ENCODE measurements around the gene SMIM41.
A peak's percentile ranks its signal among the peaks of the same experiment; 100 is the strongest.

SMIM41 gene

DNA sequence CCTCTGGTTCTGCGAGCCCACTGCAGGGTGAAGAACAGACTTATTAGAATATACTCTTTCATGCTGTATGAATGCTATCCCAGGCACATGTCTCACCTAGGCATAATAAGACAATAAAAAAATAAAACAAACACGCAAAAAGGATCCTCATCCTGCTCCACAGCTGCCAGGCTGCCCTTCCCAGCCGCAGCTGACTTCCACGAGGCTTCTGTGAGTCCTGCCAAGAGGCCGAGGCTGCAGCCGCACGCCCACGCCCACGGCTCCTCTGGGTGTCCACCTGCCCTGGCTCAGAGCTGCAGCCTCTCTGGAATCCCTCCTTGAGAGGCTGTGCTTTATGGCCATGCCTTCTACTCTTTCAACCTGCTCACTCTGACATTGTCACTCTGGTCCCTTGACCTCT is 6.9 kb downstream of the SMIM41 start:
- Histone ChIP-seq H3K4me2 (ENCODE audit: low read length) (no peak overlapping the region), H3K79me2 (no peaks in the 10 kb centered on the region), H3K9me3 (ENCODE audit: control insufficient read depth, low read length) (no peaks in the 10 kb centered on the region), H3K27ac (no peak overlapping the region), H3K9ac (no peak overlapping the region), H3K4me1 (peaks cover 34% of the 10 kb centered on the region), H3K27me3 (ENCODE audit: control insufficient read depth, insufficient read depth, low read length) (no peaks in the 10 kb centered on the region), H3K4me3 (ENCODE audit: low read depth, low read length) (no peak overlapping the region), H2AFZ (peak overlapping the region; percentile 15), H3K36me3 (ENCODE audit: control insufficient read depth, insufficient read depth, low read length) (no peaks in the 10 kb centered on the region)
- TF ChIP-seq, protein P1, sequence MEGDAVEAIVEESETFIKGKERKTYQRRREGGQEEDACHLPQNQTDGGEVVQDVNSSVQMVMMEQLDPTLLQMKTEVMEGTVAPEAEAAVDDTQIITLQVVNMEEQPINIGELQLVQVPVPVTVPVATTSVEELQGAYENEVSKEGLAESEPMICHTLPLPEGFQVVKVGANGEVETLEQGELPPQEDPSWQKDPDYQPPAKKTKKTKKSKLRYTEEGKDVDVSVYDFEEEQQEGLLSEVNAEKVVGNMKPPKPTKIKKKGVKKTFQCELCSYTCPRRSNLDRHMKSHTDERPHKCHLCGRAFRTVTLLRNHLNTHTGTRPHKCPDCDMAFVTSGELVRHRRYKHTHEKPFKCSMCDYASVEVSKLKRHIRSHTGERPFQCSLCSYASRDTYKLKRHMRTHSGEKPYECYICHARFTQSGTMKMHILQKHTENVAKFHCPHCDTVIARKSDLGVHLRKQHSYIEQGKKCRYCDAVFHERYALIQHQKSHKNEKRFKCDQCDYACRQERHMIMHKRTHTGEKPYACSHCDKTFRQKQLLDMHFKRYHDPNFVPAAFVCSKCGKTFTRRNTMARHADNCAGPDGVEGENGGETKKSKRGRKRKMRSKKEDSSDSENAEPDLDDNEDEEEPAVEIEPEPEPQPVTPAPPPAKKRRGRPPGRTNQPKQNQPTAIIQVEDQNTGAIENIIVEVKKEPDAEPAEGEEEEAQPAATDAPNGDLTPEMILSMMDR (IDR thresholded peaks at IDR 0.05): no peak

DNA sequence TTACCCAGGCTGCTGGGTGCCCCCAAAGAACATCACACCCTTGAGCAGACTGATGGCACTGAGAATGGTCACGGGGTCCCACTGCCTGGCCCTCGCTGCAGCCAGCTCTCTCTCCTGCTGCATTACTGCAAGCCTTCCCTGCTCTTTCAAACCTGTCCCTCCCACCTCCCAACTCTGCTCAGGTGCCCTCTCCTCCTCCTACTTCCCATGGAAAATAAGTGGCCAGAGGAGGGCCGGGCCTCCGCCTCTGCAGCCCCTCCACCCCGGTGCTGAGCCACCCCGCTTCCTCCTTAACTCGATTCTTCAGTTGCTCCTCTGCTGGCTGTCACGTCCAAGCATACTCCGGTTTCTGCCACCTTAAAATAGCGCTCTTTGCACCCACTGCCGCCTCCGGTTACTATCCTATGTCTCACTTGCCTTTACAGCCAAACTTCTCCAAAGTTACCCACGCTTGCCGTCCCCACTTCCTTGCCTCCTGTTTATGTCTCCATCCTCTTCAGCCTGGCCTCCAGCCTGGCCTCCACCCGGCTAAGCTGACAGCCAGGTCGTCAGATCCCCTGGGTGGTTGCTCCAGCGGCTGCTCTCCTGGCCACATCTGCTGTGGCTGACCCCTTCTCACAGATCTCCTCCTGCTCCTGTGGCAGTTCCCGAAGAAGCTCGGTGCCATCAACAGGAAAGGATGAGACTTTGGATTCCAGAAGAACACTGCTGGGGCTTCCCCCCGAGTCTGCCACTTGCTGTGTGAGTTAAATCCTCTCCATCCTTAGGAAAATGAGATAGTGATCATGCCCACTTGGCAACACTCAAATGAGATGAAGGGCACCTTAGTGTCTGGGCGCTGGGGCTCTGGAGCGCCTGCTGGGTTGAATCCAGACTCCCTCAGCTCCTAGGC is 7.7 kb downstream of the SMIM41 start:
- Histone ChIP-seq H3K4me1 (peaks cover 26% of the 10 kb centered on the region), H3K9ac (no peak overlapping the region), H2AFZ (peak overlapping the region; percentile 15), H3K4me3 (ENCODE audit: low read depth, low read length) (no peak overlapping the region), H3K79me2 (no peaks in the 10 kb centered on the region), H3K27me3 (ENCODE audit: control insufficient read depth, insufficient read depth, low read length) (no peaks in the 10 kb centered on the region), H3K9me3 (ENCODE audit: control insufficient read depth, low read length) (no peaks in the 10 kb centered on the region), H3K27ac (no peak overlapping the region), H3K36me3 (ENCODE audit: control insufficient read depth, insufficient read depth, low read length) (no peaks in the 10 kb centered on the region), H3K4me2 (ENCODE audit: low read length) (no peak overlapping the region)
- TF ChIP-seq, protein P1 (IDR thresholded peaks at IDR 0.05): no peak

GRCh38 chr12:52087961-52088820 is 8.7 kb downstream of the SMIM41 start:
- no peak overlapping the region for H3K9ac ChIP-seq
- no peaks in the 10 kb centered on the region for H3K36me3 ChIP-seq (ENCODE audit: control insufficient read depth, insufficient read depth, low read length)
- no peak overlapping the region for H3K4me2 ChIP-seq (ENCODE audit: low read length)
- TF ChIP-seq, protein P1 (IDR thresholded peaks at IDR 0.05): no peak
- H3K79me2 ChIP-seq: no peaks in the 10 kb centered on the region
- no peak overlapping the region for H3K4me3 ChIP-seq (ENCODE audit: low read depth, low read length)
- peaks cover 19% of the 10 kb centered on the region for H3K4me1 ChIP-seq
- no peaks in the 10 kb centered on the region for H3K27me3 ChIP-seq (ENCODE audit: control insufficient read depth, insufficient read depth, low read length)
- H3K27ac ChIP-seq: no peak overlapping the region
- peak overlapping the region; percentile 15 for H2AFZ ChIP-seq
- H3K9me3 ChIP-seq (ENCODE audit: control insufficient read depth, low read length): no peaks in the 10 kb centered on the region

DNA sequence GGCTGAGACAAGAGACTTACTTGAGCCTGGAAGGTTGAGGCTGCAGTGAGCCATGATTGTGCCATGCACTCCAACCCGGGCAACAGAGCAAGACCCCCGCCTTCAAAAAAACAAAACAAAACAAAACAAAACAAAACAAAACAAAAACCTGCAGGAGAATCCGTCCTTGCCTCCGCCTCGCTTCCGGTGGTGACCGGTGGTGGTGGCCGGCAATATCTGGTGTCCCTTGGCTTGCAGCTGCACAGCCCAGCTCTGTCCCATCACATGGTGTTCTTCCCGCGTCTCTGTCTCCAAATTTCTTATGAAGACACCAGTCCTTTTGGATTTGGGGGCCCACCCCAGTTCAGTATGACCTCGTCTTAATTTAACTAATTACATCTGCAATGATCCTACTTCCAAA is 10.0 kb downstream of the SMIM41 start:
- H3K9ac ChIP-seq: no peak overlapping the region
- TF ChIP-seq, protein P1 (IDR thresholded peaks at IDR 0.05): no peak
- H3K27ac ChIP-seq: no peak overlapping the region
- H3K79me2 ChIP-seq: no peaks in the 10 kb centered on the region
- no peaks in the 10 kb centered on the region for H3K36me3 ChIP-seq (ENCODE audit: control insufficient read depth, insufficient read depth, low read length)
- H3K4me1 ChIP-seq: peaks cover 16% of the 10 kb centered on the region
- H3K27me3 ChIP-seq (ENCODE audit: control insufficient read depth, insufficient read depth, low read length): no peaks in the 10 kb centered on the region
- H2AFZ ChIP-seq: no peak overlapping the region
- no peak overlapping the region for H3K4me3 ChIP-seq (ENCODE audit: low read depth, low read length)
- H3K9me3 ChIP-seq (ENCODE audit: control insufficient read depth, low read length): no peaks in the 10 kb centered on the region
- no peak overlapping the region for H3K4me2 ChIP-seq (ENCODE audit: low read length)
